HL-60 (cell line): ENCODE results near the gene CAMKK2.

Experiments
- CTCF ChIP-seq: IDR thresholded peaks from one replicate; pipeline ENCODE4 v1.5.1; 2011; ENCODE audit warnings: low read length, control low read depth, inconsistent platforms; ENCODE audit not compliant: insufficient read depth
- REST ChIP-seq: IDR thresholded peaks from 2 replicates; pipeline ENCODE4 v1.6.1; 2012; ENCODE audit warnings: low read depth; ENCODE audit not compliant: insufficient replicate concordance

- TF ChIP-seq REST (no peak), CTCF (no peak)
Measured at GRCh38 chr12:121259074-121259473, 37.4 kb downstream of the CAMKK2 start.
